H1 (cell line): ENCODE results near the gene CROCC2. TPM values are rescaled to one million over a fixed set of nuclear protein-coding genes. Genes with fewer than 3 reads are reported as not detected.

Experiments
- polyA plus RNA-seq, 7 experiments: library from polyadenylated mRNA; depleted of rRNA in 3 of 7; stranded (reverse) in 5 of 7; unstranded in 2 of 7; fragments of >200 nt in 5 of 7; fragments of 200-250 nt in 2 of 7; gene quantifications; 1 replicate in 5 of 7; 2 replicates in 1 of 7; 4 replicates in 1 of 7; pipeline versions ENCODE4 v1.2.1 to v1.2.3, GENCODE V29; 2011 to 2013; ENCODE audit warnings: missing spikeins in 2 of 7, mixed read lengths in 2 of 7
- total RNA-seq: library from RNA; stranded (reverse); fragmentation: NEBNext Ultra II Directional; extraction: Animal tissue kit (Norgen Biotek cat#: 25700); gene quantifications from 2 replicates; pipeline ENCODE4 v1.2.1, GENCODE V29; 2021
- TF ChIP-seq, protein P1 (sequence below): IDR thresholded peaks from 2 replicates; pipeline ENCODE4 v1.6.1; 2012; ENCODE audit warnings: inconsistent platforms

Gene CROCC2
- total and polyA plus RNA-seq, 2 of the 8 experiments (the other 6 are each of a cell fraction or from before 2014, with no cell fraction given) = not detected

DNA sequence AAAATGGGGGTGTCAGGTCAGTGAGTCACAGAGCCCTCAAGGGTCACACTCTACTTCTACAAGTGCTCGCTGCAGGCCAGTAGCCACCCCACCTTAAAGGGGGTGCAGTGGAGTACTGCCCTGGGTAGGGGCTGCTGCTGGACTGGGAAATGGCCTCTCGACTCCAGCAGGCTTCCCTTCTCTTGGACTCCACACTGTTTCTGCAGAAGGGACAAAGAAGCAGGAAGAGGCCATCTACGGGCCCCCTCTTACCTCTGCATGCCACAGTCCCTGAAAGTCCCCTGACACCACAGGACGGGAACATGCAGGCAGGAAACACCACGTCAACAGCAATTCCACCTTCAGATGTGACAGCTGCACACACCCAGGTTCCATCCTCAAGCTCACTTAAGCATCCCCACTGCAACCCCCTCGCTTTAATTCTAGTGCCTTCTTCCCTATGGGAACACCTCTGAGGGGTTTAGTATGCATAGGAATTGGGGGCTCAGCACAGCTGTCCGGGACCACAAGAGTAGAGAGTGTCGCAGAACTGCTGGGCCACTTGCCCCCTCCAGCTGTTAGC is 114.6 kb downstream of the CROCC2 start (continued):
- TF ChIP-seq, protein P1, sequence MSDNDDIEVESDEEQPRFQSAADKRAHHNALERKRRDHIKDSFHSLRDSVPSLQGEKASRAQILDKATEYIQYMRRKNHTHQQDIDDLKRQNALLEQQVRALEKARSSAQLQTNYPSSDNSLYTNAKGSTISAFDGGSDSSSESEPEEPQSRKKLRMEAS = no peak
